ENCODE results near the gene GNG2.

GNG2 gene

DNA sequence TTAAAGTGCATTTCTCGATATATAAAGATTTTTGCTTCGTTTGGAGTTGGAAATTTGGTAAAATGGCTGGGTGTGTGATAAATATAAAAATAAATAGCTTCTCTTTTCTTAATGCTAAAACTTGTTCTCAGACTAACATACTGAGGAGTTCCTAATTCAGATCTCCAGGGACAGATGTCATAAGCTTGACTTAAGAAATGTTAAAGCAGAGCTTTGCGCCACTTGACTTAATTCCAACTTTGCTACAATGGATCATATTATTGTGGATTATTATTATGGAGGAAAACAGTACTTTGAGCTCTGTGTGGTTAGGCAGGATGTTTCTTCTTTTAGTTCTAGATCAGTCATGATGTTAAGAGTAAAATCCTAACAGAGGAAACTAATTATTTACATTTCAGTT lies 33.8 kb downstream of the GNG2 start:
- TF ChIP-seq GATA3 (IDR thresholded peaks at IDR 0.05; ENCODE audit: low read depth, low read length) (no peak), GATA2 (IDR thresholded peaks at IDR 0.05; ENCODE audit: low read depth, low read length) (no peak)

DNA sequence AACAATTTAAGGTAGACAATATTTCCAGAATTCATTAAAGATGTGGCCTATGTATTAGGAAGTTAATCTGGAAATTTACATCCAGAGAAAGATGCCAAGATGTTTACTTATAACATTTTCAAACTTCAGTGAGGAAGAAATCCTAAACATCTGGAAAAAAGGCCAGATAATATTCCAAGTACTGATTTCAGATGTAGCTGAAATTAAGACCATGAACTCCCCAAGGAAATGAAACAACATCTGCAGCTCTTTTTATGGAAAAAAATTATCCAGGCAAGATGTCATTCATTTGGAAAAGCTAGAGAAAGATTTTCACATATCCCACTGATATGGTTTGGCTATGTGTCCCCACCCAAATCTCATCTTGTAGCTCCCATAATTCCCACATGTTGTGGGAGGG lies 35.0 kb downstream of the GNG2 start:
- TF ChIP-seq GATA2 (IDR thresholded peaks at IDR 0.05; ENCODE audit: low read depth, low read length) (no peak), GATA3 (IDR thresholded peaks at IDR 0.05; ENCODE audit: low read depth, low read length) (no peak)

DNA sequence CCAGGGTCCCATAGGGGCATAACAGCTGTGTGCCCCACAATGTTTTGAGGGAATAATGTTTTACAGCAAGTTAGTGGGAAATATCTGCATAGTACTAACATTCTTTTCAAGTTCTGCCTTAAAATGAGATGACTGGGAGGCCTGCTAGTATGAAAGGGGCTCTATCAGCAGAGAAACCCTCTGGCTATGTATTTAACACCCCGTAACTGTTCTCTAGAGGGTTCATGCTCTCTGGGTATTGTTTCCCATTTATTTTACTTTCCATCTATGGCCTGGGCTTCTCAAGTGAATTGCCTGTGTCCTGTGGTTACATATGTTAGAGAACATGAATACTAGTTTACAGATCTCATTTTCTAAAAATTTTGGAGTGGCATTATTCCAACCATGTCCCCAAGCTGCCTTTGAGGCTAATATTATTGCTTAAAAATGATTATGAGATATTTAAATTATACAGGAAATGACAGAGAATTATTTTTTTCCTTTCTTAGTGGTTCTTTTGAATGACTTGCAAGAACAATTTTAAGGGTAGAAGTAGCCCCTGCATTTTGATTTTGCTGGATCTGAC lies 37.5 kb downstream of the GNG2 start:
- no peak for TF ChIP-seq GATA2 (IDR thresholded peaks at IDR 0.05; ENCODE audit: low read depth, low read length)
- no peak for TF ChIP-seq GATA3 (IDR thresholded peaks at IDR 0.05; ENCODE audit: low read depth, low read length)

DNA sequence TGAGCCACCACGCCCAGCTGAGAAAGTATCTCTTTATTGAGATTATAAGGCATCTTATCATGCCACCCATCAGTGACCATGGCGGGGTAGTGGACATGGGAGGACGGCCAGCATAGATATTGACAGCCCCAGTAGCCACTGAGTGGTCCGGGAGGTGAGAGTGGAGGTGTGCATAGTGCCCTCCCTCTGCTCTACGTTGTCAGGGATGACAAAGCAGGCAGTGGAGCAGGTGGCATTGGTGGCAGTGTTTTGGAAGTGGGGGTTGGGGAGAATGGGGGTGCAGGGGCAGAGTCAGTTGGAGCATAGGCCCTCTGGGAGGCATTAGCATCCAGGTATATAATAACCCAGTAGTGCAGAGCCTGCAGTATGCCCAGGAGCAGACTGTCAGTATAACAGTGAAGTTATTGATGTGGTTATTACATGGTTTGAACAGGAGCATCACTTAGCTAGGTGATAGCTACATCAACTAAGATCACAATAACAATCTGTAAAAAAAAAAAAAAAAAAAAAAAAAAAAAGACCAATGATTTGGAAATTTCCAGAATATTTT lies 41.1 kb downstream of the GNG2 start:
- no peak for TF ChIP-seq GATA3 (IDR thresholded peaks at IDR 0.05; ENCODE audit: low read depth, low read length)
- no peak for TF ChIP-seq GATA2 (IDR thresholded peaks at IDR 0.05; ENCODE audit: low read depth, low read length)

DNA sequence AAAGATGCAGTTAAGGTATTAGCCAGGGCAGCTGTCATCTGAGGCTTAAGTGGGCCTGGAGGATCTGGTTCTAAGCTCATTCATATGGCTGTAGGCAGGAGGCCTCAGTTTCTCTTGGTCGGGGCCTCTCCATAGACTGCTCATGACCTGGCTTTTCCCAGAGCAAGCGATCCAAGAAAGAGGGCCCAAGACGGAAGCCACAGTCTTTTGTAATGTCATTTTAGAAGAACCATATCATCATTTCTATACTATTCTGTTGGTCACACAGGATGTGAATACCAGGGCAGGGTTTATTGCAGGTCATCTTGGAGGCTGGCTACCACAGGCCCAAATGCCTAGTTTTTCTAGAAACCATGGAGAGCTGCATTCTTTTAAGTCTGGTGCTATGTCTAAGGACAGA lies 47.7 kb downstream of the GNG2 start:
- TF ChIP-seq GATA3 (IDR thresholded peaks at IDR 0.05; ENCODE audit: low read depth, low read length) (no peak), GATA2 (IDR thresholded peaks at IDR 0.05; ENCODE audit: low read depth, low read length) (no peak)

GRCh38 chr14:51912112-51912786 lies 51.8 kb downstream of the GNG2 start:
- TF ChIP-seq GATA2 (IDR thresholded peaks at IDR 0.05; ENCODE audit: low read depth, low read length): no peak
- TF ChIP-seq GATA3 (IDR thresholded peaks at IDR 0.05; ENCODE audit: low read depth, low read length): no peak

DNA sequence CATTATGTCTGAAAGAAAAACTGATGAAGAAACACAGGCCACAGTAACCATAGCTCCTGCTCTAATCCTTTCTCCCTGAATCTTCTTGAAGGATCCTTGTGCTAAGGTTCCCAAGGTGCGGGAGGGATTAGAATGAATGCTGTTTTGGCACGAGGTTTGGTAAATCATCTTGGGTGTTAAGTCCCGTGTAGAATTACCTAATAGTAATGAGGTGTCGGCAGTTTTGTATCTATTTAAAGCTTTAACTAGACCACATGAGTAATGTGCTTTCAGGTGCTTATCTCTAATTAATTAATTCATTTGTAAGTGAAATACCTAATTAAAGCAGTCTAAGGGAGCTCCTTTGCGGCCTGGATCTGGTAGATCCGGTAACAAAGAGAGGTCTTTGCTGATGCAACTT lies 53.9 kb downstream of the GNG2 start:
- no peak for TF ChIP-seq GATA2 (IDR thresholded peaks at IDR 0.05; ENCODE audit: low read depth, low read length)
- TF ChIP-seq GATA3 (IDR thresholded peaks at IDR 0.05; ENCODE audit: low read depth, low read length): no peak

GRCh38 chr14:51917193-51917592 lies 56.8 kb downstream of the GNG2 start:
- no peak for TF ChIP-seq GATA2 (IDR thresholded peaks at IDR 0.05; ENCODE audit: low read depth, low read length)
- no peak for TF ChIP-seq GATA3 (IDR thresholded peaks at IDR 0.05; ENCODE audit: low read depth, low read length)

GRCh38 chr14:51921026-51921425 lies 60.6 kb downstream of the GNG2 start:
- TF ChIP-seq GATA2 (IDR thresholded peaks at IDR 0.05; ENCODE audit: low read depth, low read length) (no peak), GATA3 (IDR thresholded peaks at IDR 0.05; ENCODE audit: low read depth, low read length) (no peak)

DNA sequence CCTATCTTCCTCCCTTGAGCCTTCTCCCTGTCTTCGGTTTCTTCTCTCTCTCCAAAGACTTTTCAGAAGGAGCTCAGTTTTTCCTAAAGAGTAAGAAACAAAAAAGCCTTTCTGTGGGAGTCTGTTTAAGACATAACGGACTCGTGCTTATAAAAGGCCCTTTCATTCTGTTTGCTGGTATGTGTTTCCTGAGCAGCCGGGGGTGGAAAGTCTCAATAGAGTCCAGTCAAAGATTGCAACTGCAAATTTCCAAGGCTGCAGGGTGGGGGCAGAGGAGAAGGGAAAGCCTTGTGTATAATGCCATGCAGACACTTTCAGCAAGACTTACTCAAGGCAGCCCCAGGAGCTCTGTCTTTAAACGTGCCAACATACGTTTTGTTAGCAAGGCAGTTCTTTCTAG lies 62.2 kb downstream of the GNG2 start:
- TF ChIP-seq GATA3 (IDR thresholded peaks at IDR 0.05; ENCODE audit: low read depth, low read length): no peak
- no peak for TF ChIP-seq GATA2 (IDR thresholded peaks at IDR 0.05; ENCODE audit: low read depth, low read length)

- TF ChIP-seq GATA2 (IDR thresholded peaks at IDR 0.05; ENCODE audit: low read depth, low read length): no peak
- no peak for TF ChIP-seq GATA3 (IDR thresholded peaks at IDR 0.05; ENCODE audit: low read depth, low read length)
These were observed 64.2 kb downstream of the GNG2 start for GRCh38 chr14:51924600-51924999.

DNA sequence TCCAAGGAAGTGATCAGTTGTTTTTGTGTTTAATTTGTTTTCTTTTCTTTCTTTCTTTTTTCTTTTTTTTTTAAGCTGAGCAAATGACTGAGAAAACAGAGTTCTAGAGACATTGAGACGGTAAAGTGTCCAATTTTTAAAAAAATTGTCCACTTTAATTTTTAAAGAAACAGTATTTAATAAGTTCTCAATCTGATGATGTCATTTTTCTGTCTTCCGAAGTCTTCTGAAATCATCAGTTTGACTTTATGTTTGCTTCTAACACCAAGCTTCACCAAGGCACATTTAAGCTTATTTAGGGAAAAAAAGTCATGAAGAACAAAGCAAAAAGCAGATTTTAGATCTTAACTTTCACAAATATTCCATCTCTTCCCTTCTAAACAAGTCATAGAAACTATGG lies 65.6 kb downstream of the GNG2 start:
- TF ChIP-seq GATA3 (IDR thresholded peaks at IDR 0.05; ENCODE audit: low read depth, low read length) (no peak), GATA2 (IDR thresholded peaks at IDR 0.05; ENCODE audit: low read depth, low read length) (no peak)

- no peak for TF ChIP-seq GATA3 (IDR thresholded peaks at IDR 0.05; ENCODE audit: low read depth, low read length)
- TF ChIP-seq GATA2 (IDR thresholded peaks at IDR 0.05; ENCODE audit: low read depth, low read length): no peak
These were observed 66.0 kb downstream of the GNG2 start for GRCh38 chr14:51926449-51926848.

- TF ChIP-seq GATA3 (IDR thresholded peaks at IDR 0.05; ENCODE audit: low read depth, low read length) (no peak), GATA2 (IDR thresholded peaks at IDR 0.05; ENCODE audit: low read depth, low read length) (no peak)
These were observed 68.2 kb downstream of the GNG2 start for GRCh38 chr14:51928568-51928967.

DNA sequence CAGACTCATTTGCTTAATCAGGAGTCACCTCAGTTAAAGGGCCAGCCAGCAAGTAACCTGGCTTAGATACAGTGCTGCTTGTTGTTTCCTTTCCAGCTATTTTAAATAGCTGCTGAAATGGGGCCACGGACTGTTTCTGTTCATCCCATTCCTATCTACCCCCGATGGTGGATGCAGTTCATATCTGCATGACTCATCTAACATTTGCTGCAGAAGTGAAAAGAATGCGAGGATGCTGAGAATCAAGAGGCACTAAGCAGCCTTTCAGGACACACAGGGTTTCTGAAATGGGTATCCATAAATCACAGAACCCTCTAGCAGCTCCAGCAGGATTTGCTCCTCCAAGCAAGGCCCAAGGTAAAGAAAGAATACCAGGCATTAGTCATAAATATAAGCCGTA lies 68.8 kb downstream of the GNG2 start:
- TF ChIP-seq GATA3 (IDR thresholded peaks at IDR 0.05; ENCODE audit: low read depth, low read length) (no peak), GATA2 (IDR thresholded peaks at IDR 0.05; ENCODE audit: low read depth, low read length) (no peak)
